Duodenal mucosa (tissue), 2 donors: ENCODE results near the gene SLC13A3.
A peak's percentile ranks its signal among the peaks of the same experiment; 100 is the strongest.

ENCODE experiments used
- H3K27ac ChIP-seq: one replicate; pipeline ENCODE4 v1.7.0; 2013; ENCODE audit warnings: low read depth, low read length
- H3K27me3 ChIP-seq, 2 donors: one replicate each; pipeline ENCODE4 v1.7.0; 2013; ENCODE audit warnings: low read length in 2 of 2, control low read depth in 1 of 2; ENCODE audit not compliant: insufficient read depth in 2 of 2, control insufficient read depth in 1 of 2
- H3K36me3 ChIP-seq, 2 donors: one replicate each; pipeline ENCODE4 v1.7.0; 2013; ENCODE audit warnings: low read length in 2 of 2, control low read depth in 1 of 2; ENCODE audit not compliant: insufficient read depth in 2 of 2, control insufficient read depth in 1 of 2
- H3K4me1 ChIP-seq, 2 donors: one replicate each; pipeline ENCODE4 v1.7.0; 2013; ENCODE audit warnings: low read length in 2 of 2, control low read depth in 1 of 2; ENCODE audit not compliant: insufficient read depth in 2 of 2, control insufficient read depth in 1 of 2
- H3K4me3 ChIP-seq, 2 donors: one replicate each; pipeline ENCODE4 v1.7.0; 2013; ENCODE audit warnings: low read length in 2 of 2, low read depth in 1 of 2
- H3K9ac ChIP-seq, 2 donors: one replicate each; pipeline ENCODE4 v1.7.0; 2013; ENCODE audit warnings: low read length in 2 of 2, low read depth in 1 of 2
- H3K9me3 ChIP-seq, 2 donors: one replicate each; pipeline ENCODE4 v1.7.0; 2013; ENCODE audit warnings: low read length in 2 of 2, control low read depth in 1 of 2; ENCODE audit not compliant: control insufficient read depth in 1 of 2

SLC13A3 gene

GRCh38 chr20:46690219-46691106 lies 39.2 kb upstream of the SLC13A3 start:
- Histone ChIP-seq H3K27ac (peak overlapping the region; percentile 68), H3K9ac (peak overlapping the region; percentile 45 to 92), H3K36me3 (peaks cover 0 to 12% of the 10 kb centered on the region in 2 donors)

GRCh38 chr20:46689754-46690085 lies 38.5 kb upstream of the SLC13A3 start:
- Histone ChIP-seq H3K4me3 (peak overlapping the region; percentile 75 to 95), H3K36me3 (peaks cover 3 to 14% of the 10 kb centered on the region in 2 donors), H3K4me1 (peaks cover 15 to 17% of the 10 kb centered on the region in 2 donors), H3K27me3 (no peaks in the 10 kb centered on the region), H3K27ac (peak overlapping the region; percentile 68), H3K9me3 (no peaks in the 10 kb centered on the region), H3K9ac (peak overlapping the region; percentile 71 to 92)

More at GRCh38 chr20:46690219-46691106, 39.2 kb upstream of the SLC13A3 start:
- Histone ChIP-seq H3K4me3 (peak overlapping the region; percentile 75 to 95), H3K27me3 (no peaks in the 10 kb centered on the region), H3K4me1 (peaks cover 15 to 17% of the 10 kb centered on the region in 2 donors), H3K9me3 (no peaks in the 10 kb centered on the region)

- peak within 1 kb of the TSS; percentile 71 to 92 for H3K9ac ChIP-seq
- H3K4me3 ChIP-seq, result peak within 1 kb of the TSS; percentile 75 to 95
- H3K4me1 ChIP-seq, result peaks cover 15 to 17% of the 10 kb centered on the region in 2 donors
- no peaks in the 10 kb centered on the region for H3K9me3 ChIP-seq
- H3K27me3 ChIP-seq, result no peaks in the 10 kb centered on the region
- peak within 1 kb of the TSS; percentile 93 for H3K27ac ChIP-seq
- peaks cover 4 to 14% of the 10 kb centered on the region in 2 donors for H3K36me3 ChIP-seq
Measured at GRCh38 chr20:46689082-46689753, 38.0 kb upstream of the SLC13A3 start, which contains the start of gene TP53RK. TSS of gene TP53RK (minus strand) at chr20:46689444. CDS start at chr20:46689414, 30 bp downstream.

GRCh38 chr20:46688151-46689081 lies 37.2 kb upstream of the SLC13A3 start:
- peak overlapping the region; percentile 75 to 95 for H3K4me3 ChIP-seq
- no peaks in the 10 kb centered on the region for H3K9me3 ChIP-seq
- H3K27me3 ChIP-seq, result no peaks in the 10 kb centered on the region
- peaks cover 4 to 14% of the 10 kb centered on the region in 2 donors for H3K36me3 ChIP-seq
- peaks cover 22 to 25% of the 10 kb centered on the region in 2 donors for H3K4me1 ChIP-seq
- H3K9ac ChIP-seq, result peak overlapping the region; percentile 71 to 92
- peak overlapping the region; percentile 93 for H3K27ac ChIP-seq

GRCh38 chr20:46683939-46684750 lies 32.9 kb upstream of the SLC13A3 start:
- peaks cover 4 to 14% of the 10 kb centered on the region in 2 donors for H3K36me3 ChIP-seq
- H3K27ac ChIP-seq, result no peak overlapping the region
- peak overlapping the region; percentile 30 to 31 for H3K4me3 ChIP-seq
- H3K27me3 ChIP-seq, result no peaks in the 10 kb centered on the region
- H3K9me3 ChIP-seq, result no peaks in the 10 kb centered on the region
- peak overlapping the region in 1 of 2 donors; percentile 10 for H3K9ac ChIP-seq
- H3K4me1 ChIP-seq, result peaks cover 26 to 30% of the 10 kb centered on the region in 2 donors

GRCh38 chr20:46683668-46683938 lies 32.3 kb upstream of the SLC13A3 start:
- Histone ChIP-seq H3K9ac (peak overlapping the region in 1 of 2 donors; percentile 10), H3K4me1 (peaks cover 25 to 29% of the 10 kb centered on the region in 2 donors), H3K27ac (no peak overlapping the region), H3K27me3 (no peaks in the 10 kb centered on the region), H3K36me3 (peaks cover 4 to 14% of the 10 kb centered on the region in 2 donors), H3K9me3 (no peaks in the 10 kb centered on the region), H3K4me3 (peak overlapping the region; percentile 30 to 31)

- peaks cover 20 to 25% of the 10 kb centered on the region in 2 donors for H3K4me1 ChIP-seq
- no peaks in the 10 kb centered on the region for H3K9me3 ChIP-seq
- peaks cover 4 to 14% of the 10 kb centered on the region in 2 donors for H3K36me3 ChIP-seq
- no peak overlapping the region for H3K9ac ChIP-seq
- no peak overlapping the region for H3K4me3 ChIP-seq
- H3K27ac ChIP-seq, result no peak overlapping the region
- H3K27me3 ChIP-seq, result no peaks in the 10 kb centered on the region
Measured at GRCh38 chr20:46683011-46683667, 31.9 kb upstream of the SLC13A3 start.

GRCh38 chr20:46682063-46682821 lies 31.0 kb upstream of the SLC13A3 start:
- Histone ChIP-seq H3K9me3 (no peaks in the 10 kb centered on the region), H3K27ac (no peak overlapping the region), H3K4me3 (no peak overlapping the region), H3K4me1 (peaks cover 11 to 16% of the 10 kb centered on the region in 2 donors), H3K36me3 (peaks cover 4 to 14% of the 10 kb centered on the region in 2 donors), H3K9ac (no peak overlapping the region), H3K27me3 (no peaks in the 10 kb centered on the region)
